NCI-H2081 (cell line): ENCODE measurements around the gene DHRS12.

Source experiments
- DNase-seq, 2 experiments: peaks; one replicate each; lab custom pipeline; 2025; lab: John Stamatoyannopoulos, UW

DHRS12 gene

GRCh38 chr13:51781246-51782022 lies 22.5 kb downstream of the DHRS12 start:
- peak in 1 of 2 experiments; percentile 0 for DNase-seq

- no peak for DNase-seq
Observed at GRCh38 chr13:51780099-51780498, 23.9 kb downstream of the DHRS12 start.

- no peak for DNase-seq
Observed at GRCh38 chr13:51778392-51778791, 25.6 kb downstream of the DHRS12 start.

GRCh38 chr13:51777921-51778320 lies 26.0 kb downstream of the DHRS12 start:
- no peak for DNase-seq

GRCh38 chr13:51776179-51776578 lies 27.8 kb downstream of the DHRS12 start:
- no peak for DNase-seq

GRCh38 chr13:51773515-51773914 lies 30.4 kb downstream of the DHRS12 start:
- DNase-seq, result no peak

- no peak for DNase-seq
Observed at GRCh38 chr13:51772781-51773180, 31.2 kb downstream of the DHRS12 start.

GRCh38 chr13:51772105-51772455 lies 31.9 kb downstream of the DHRS12 start:
- DNase-seq, result no peak

GRCh38 chr13:51771418-51772104 lies 32.4 kb downstream of the DHRS12 start:
- no peak for DNase-seq

- DNase-seq, result no peak
Observed at GRCh38 chr13:51770681-51771417, 33.1 kb downstream of the DHRS12 start.

- no peak for DNase-seq
Observed at GRCh38 chr13:51770160-51770559, 33.8 kb downstream of the DHRS12 start.

- DNase-seq, result no peak
Observed at GRCh38 chr13:51769455-51770127, 34.4 kb downstream of the DHRS12 start.

- no peak for DNase-seq
Observed at GRCh38 chr13:51768976-51769375, 35.0 kb downstream of the DHRS12 start.

GRCh38 chr13:51768378-51768921 lies 35.5 kb downstream of the DHRS12 start:
- no peak for DNase-seq

- DNase-seq, result no peak
Observed at GRCh38 chr13:51767100-51767499, 36.9 kb downstream of the DHRS12 start.

- DNase-seq, result no peak
Observed at GRCh38 chr13:51765142-51765515, 38.8 kb downstream of the DHRS12 start.

- DNase-seq, result peak in 1 of 2 experiments; percentile 3
Observed at GRCh38 chr13:51764184-51765141, 39.5 kb downstream of the DHRS12 start.

- no peak for DNase-seq
Observed at GRCh38 chr13:51763486-51763885, 40.5 kb downstream of the DHRS12 start.

GRCh38 chr13:51761643-51762350 lies 42.2 kb downstream of the DHRS12 start:
- DNase-seq, result no peak

- peak in 1 of 2 experiments; percentile 38 for DNase-seq
Observed at GRCh38 chr13:51760592-51760991, 43.4 kb downstream of the DHRS12 start.
